Measurements from ENCODE around the gene COX14.

Gene COX14

GRCh38 chr12:50123203-50123602 is 11.2 kb downstream of the COX14 start:
- no peak for TF ChIP-seq MAX (IDR thresholded peaks at IDR 0.05; ENCODE audit: low read depth, low read length)
- no peak overlapping the region for H3K4me3 ChIP-seq (ENCODE audit: low read depth, low read length)
- DNase-seq (ENCODE audit: low read depth): peak; percentile 30

- H3K4me3 ChIP-seq (ENCODE audit: low read depth, low read length): no peak overlapping the region
- TF ChIP-seq MAX (IDR thresholded peaks at IDR 0.05; ENCODE audit: low read depth, low read length) (no peak), CTCF (IDR thresholded peaks at IDR 0.05; ENCODE audit: low read depth, low read length) (no peak), MYC (IDR thresholded peaks at IDR 0.05; ENCODE audit: low read depth, low read length) (no peak), POLR2A (IDR thresholded peaks at IDR 0.05; ENCODE audit: extremely low read depth, insufficient read length) (no peak)
- no peak for DNase-seq (ENCODE audit: low read depth)
Observed at GRCh38 chr12:50127546-50127945, 15.5 kb downstream of the COX14 start.

GRCh38 chr12:50129290-50129689 is 17.3 kb downstream of the COX14 start:
- no peak for TF ChIP-seq CTCF (IDR thresholded peaks at IDR 0.05; ENCODE audit: low read depth, low read length)
- TF ChIP-seq MYC (IDR thresholded peaks at IDR 0.05; ENCODE audit: low read depth, low read length): no peak
- TF ChIP-seq MAX (IDR thresholded peaks at IDR 0.05; ENCODE audit: low read depth, low read length): no peak
- TF ChIP-seq POLR2A (IDR thresholded peaks at IDR 0.05; ENCODE audit: extremely low read depth, insufficient read length): no peak
- H3K4me3 ChIP-seq (ENCODE audit: low read depth, low read length): no peak overlapping the region
- no peak for DNase-seq (ENCODE audit: low read depth)

GRCh38 chr12:50132505-50133135 is 20.6 kb downstream of the COX14 start:
- TF ChIP-seq MYC (IDR thresholded peaks at IDR 0.05; ENCODE audit: low read depth, low read length) (no peak), CTCF (IDR thresholded peaks at IDR 0.05; ENCODE audit: low read depth, low read length) (peak; percentile 57)
- peak; percentile 76 for DNase-seq (ENCODE audit: low read depth)
- H3K4me3 ChIP-seq (ENCODE audit: low read depth, low read length): no peak overlapping the region

GRCh38 chr12:50142993-50143392 is 31.0 kb downstream of the COX14 start:
- no peak for TF ChIP-seq CTCF (IDR thresholded peaks at IDR 0.05; ENCODE audit: low read depth, low read length)
- TF ChIP-seq MYC (IDR thresholded peaks at IDR 0.05; ENCODE audit: low read depth, low read length): no peak
- no peak for TF ChIP-seq POLR2A (IDR thresholded peaks at IDR 0.05; ENCODE audit: extremely low read depth, insufficient read length)
- no peak for TF ChIP-seq MAX (IDR thresholded peaks at IDR 0.05; ENCODE audit: low read depth, low read length)
- no peak overlapping the region for H3K4me3 ChIP-seq (ENCODE audit: low read depth, low read length)
- DNase-seq (ENCODE audit: low read depth): no peak

GRCh38 chr12:50145439-50145838 is 33.4 kb downstream of the COX14 start:
- no peak overlapping the region for H3K4me3 ChIP-seq (ENCODE audit: low read depth, low read length)
- TF ChIP-seq CTCF (IDR thresholded peaks at IDR 0.05; ENCODE audit: low read depth, low read length) (no peak), MYC (IDR thresholded peaks at IDR 0.05; ENCODE audit: low read depth, low read length) (no peak), POLR2A (IDR thresholded peaks at IDR 0.05; ENCODE audit: extremely low read depth, insufficient read length) (no peak), MAX (IDR thresholded peaks at IDR 0.05; ENCODE audit: low read depth, low read length) (no peak)
- no peak for DNase-seq (ENCODE audit: low read depth)

All from NB4 (cell line).